Activated T-cell treated with anti-CD3 and anti-CD28 coated beads, Interleukin-2, amount 50 U/mL, for 4 hours (primary cell): Measurements from ENCODE around the gene ZNF785. TPM values are rescaled to one million over a fixed set of nuclear protein-coding genes. Genes with fewer than 3 reads are reported as not detected.

Source experiments
- ATAC-seq, 2 donors: fragments of 200-7000 bp; cut with Tn5 transposase; one replicate each; pipeline ENCODE4 v1.10.0; 2021
- DNase-seq: peaks from one replicate; pipeline ENCODE4 v3.0.0-alpha.2; 2020
- H3K27me3 Mint-ChIP-seq: one replicate; pipeline ENCODE4 v1.8.0; 2021; ENCODE audit warnings: low read depth, mixed read lengths
- H3K36me3 Mint-ChIP-seq: one replicate; pipeline ENCODE4 v1.8.0; 2022; ENCODE audit warnings: mixed read lengths; ENCODE audit not compliant: insufficient read depth
- H3K4me1 Mint-ChIP-seq: one replicate; pipeline ENCODE4 v1.8.0; 2021; ENCODE audit warnings: low read depth, mixed read lengths
- H3K4me3 Mint-ChIP-seq: one replicate; pipeline ENCODE4 v1.8.0; 2021; ENCODE audit warnings: mild to moderate bottlenecking, moderate library complexity, mixed read lengths
- H3K9me3 Mint-ChIP-seq: one replicate; pipeline ENCODE4 v1.8.0; 2021; ENCODE audit warnings: mixed read lengths
- total RNA-seq, 3 donors: library from RNA; stranded (reverse); gene quantifications; one replicate each; pipeline ENCODE4 v1.2.1, GENCODE V29; 2021

ZNF785 gene
- total RNA-seq, 3 donors from 2014 or later: 4.7 to 9.5 (median 6.8) TPM

DNA sequence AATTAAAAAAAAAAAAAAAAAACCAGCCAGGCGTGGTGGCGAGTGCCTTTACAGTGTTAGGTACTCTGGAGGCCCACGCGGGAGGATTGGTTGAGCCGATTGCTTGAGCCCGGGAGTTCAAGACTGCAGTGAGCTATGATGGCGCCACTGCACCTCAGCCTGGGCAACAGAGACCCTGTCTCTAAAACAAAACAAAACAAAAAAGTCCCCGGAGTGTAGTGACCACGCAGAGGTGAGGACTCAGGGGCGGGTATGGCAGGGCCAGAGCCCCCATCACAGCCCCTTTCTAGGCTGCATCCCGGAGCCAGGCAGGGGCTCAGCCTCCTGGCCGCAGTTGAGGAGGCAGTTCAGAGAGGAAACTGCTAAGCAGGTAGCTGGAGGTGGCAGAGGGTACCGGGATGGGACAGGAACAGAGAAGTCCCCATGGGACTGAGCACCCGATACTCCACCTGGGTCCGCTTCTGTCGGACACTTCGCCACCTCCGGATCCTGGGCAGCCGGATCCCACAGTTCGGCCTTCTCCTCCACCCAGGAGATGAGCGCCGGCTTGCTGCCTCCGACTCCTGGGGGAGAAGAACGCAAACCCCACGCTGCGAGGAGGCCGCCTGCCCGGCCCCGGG is 51.6 kb downstream of the ZNF785 start:
- peak in 1 of 2 donors; percentile 4 for ATAC-seq
- Mint-ChIP-seq H3K4me3 (peak overlapping the region; percentile 89), H3K4me1 (peaks cover 36% of the 10 kb centered on the region), H3K9me3 (no peaks in the 10 kb centered on the region), H3K36me3 (peaks cover 2% of the 10 kb centered on the region), H3K27me3 (no peaks in the 10 kb centered on the region)
- DNase-seq: no peak

DNA sequence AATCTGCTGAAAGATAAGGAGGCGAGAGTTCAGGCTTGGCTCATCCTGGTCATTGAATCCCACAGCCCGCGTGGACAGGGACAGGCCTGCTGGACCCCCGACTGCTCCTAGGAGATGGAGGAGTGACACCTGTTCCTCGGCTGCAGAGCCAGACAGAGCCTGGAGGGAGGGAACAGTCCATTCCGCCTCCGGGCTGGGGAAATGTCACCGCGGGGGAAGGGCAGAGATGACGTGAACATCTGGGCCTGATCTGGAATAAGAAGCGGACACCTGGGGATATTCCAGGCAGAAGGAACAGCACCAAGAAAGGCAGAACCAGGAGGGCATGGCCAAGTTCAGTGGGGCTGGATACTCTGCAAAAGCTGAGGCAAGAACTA is 52.4 kb downstream of the ZNF785 start:
- peak overlapping the region; percentile 89 for H3K4me3 Mint-ChIP-seq

DNA sequence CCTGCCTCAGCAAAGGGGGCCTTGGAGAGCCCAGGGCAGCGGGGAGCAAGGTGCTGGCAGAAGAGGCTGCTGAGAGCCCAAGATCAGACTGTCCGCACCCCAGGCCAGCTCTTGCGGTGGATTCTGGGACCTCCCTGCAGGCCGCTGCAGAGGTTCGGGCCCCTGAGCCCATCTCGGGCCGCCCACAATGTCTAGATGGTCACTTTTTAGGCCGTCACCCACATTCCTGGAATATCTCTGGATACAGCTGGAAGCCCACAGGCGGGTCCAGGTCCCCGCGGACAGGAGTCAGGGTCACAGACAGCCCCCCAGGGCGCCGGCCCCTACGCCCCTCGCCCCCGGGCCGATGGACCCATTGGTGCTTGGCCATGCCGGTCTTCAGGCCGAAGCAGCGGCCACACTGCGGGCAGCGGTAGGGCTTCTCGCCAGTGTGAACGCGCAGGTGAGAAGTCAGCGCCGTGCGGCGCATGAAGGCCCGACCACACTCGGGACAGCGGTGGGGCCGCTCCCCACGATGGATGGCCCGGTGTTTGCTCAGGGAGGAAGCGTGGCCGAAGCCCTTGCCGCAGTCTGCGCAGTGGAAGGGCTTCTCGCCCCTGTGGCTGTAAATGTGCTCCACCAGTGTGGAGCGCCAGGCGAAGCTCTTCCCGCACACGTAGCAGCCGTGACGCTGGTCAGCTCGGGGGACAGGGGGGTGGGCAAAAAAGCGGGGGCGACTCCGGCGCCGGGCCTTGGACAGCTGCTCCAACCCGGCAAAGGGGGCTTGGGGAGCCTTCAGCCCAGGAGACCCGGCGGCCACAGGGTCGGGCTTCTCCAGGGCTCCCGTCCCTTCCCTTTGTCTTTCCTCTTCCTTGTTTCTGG is 53.0 kb downstream of the ZNF785 start:
- Mint-ChIP-seq H3K27me3 (no peaks in the 10 kb centered on the region), H3K9me3 (no peaks in the 10 kb centered on the region), H3K4me1 (peaks cover 46% of the 10 kb centered on the region), H3K36me3 (peaks cover 2% of the 10 kb centered on the region), H3K4me3 (peak overlapping the region; percentile 89)
- DNase-seq (no peak), ATAC-seq (no peak)

More for the DNA sequence above, 52.4 kb downstream of the ZNF785 start:
- Mint-ChIP-seq H3K36me3 (peaks cover 2% of the 10 kb centered on the region), H3K9me3 (no peaks in the 10 kb centered on the region), H3K27me3 (no peaks in the 10 kb centered on the region), H3K4me1 (peaks cover 40% of the 10 kb centered on the region)
- ATAC-seq: no peak
- no peak for DNase-seq

Other genes with a start within 250 kb of the ZNF785 start
- 10 to 100 TPM; 95.2 to 97.2 (median 96.8) TPM for gene CD2BP2, start 230.4 kb downstream of the ZNF785 start, total RNA-seq
- 10 to 100 TPM; 48.2 to 52.5 (median 49.6) TPM for gene TBC1D10B, start 215.2 kb downstream of the ZNF785 start, total RNA-seq
- under 1 TPM in 1 of 3 donors, not detected in 2; 0.76 TPM for gene MYL11, start 210.9 kb downstream of the ZNF785 start, total RNA-seq
- gene SEPTIN1, start 203.1 kb downstream of the ZNF785 start, total RNA-seq: 100 to 1,000 TPM; 133 to 164 (median 152) TPM
- 10 to 100 TPM; 18.0 to 19.2 (median 18.1) TPM for gene ZNF48, start 190.3 kb downstream of the ZNF785 start, total RNA-seq
- gene ZNF771, start 178.1 kb downstream of the ZNF785 start, total RNA-seq: 1 to 10 TPM; 7.1 to 9.8 (median 9.4) TPM
- gene DCTPP1, start 155.7 kb downstream of the ZNF785 start, total RNA-seq: 100 to 1,000 TPM; 226 to 283 (median 250) TPM
- 10 to 100 TPM; 64.5 to 69.1 (median 67.1) TPM for gene SEPHS2, start 139.8 kb downstream of the ZNF785 start, total RNA-seq
- 100 to 1,000 TPM; 193 to 259 (median 220) TPM for gene ITGAL, start 113.0 kb downstream of the ZNF785 start, total RNA-seq
- 10 to 100 TPM in 2 of 3 donors, 1 to 10 TPM in 1; 9.1 to 10.7 (median 10.5) TPM for gene ZNF768, start 59.1 kb downstream of the ZNF785 start, total RNA-seq
- 10 to 100 TPM; 14.2 to 15.4 (median 15.2) TPM for gene ZNF747, start 50.8 kb downstream of the ZNF785 start, total RNA-seq
- 10 to 100 TPM; 21.2 to 23.4 (median 22.5) TPM for gene ZNF764, start 27.3 kb downstream of the ZNF785 start, total RNA-seq
- gene ZNF688, start 14.0 kb downstream of the ZNF785 start, total RNA-seq: 1 to 10 TPM; 5.6 to 8.1 (median 7.4) TPM
- 10 to 100 TPM; 15.4 to 16.9 (median 16.0) TPM for gene ZNF689, start 24.7 kb upstream of the ZNF785 start, total RNA-seq
- 10 to 100 TPM; 65.1 to 85.3 (median 71.0) TPM for gene PRR14, start 65.3 kb upstream of the ZNF785 start, total RNA-seq
- gene FBRS, start 72.7 kb upstream of the ZNF785 start, total RNA-seq: 100 to 1,000 TPM; 132 to 158 (median 137) TPM
- gene SRCAP, start 113.5 kb upstream of the ZNF785 start, total RNA-seq: 100 to 1,000 TPM in 1 of 3 donors, 10 to 100 TPM in 2; 86.3 to 100 (median 96.5) TPM
- 10 to 100 TPM; 31.1 to 34.5 (median 31.9) TPM for gene PHKG2, start 162.7 kb upstream of the ZNF785 start, total RNA-seq
- gene CFAP119, start 176.4 kb upstream of the ZNF785 start, total RNA-seq: 1 to 10 TPM; 2.8 to 4.7 (median 4.3) TPM
- 100 to 1,000 TPM; 111 to 115 (median 113) TPM for gene RNF40, start 176.6 kb upstream of the ZNF785 start, total RNA-seq
- gene ZNF629, start 201.5 kb upstream of the ZNF785 start, total RNA-seq: 1 to 10 TPM; 5.3 to 7.0 (median 7.0) TPM